Progenitor cell of endocrine pancreas (in vitro differentiated cells): ENCODE measurements around the gene PLSCR5. TPM values are rescaled to one million over a fixed set of nuclear protein-coding genes. Genes with fewer than 3 reads are reported as not detected.

ENCODE experiments used
- DNase-seq: peaks from one replicate; pipeline ENCODE4 v3.0.0; 2021; ENCODE audit warnings: low spot score; ENCODE audit not compliant: unreplicated experiment
- H3K27ac Mint-ChIP-seq: 2 replicates; pipeline ENCODE4 v1.8.0; 2021; ENCODE audit warnings: mild to moderate bottlenecking, moderate library complexity, mixed read lengths
- H3K27me3 Mint-ChIP-seq: 2 replicates; pipeline ENCODE4 v1.8.0; 2021; ENCODE audit warnings: mixed read lengths
- H3K36me3 Mint-ChIP-seq: 2 replicates; pipeline ENCODE4 v1.8.0; 2022; ENCODE audit warnings: mixed read lengths; ENCODE audit not compliant: insufficient read depth
- H3K4me1 Mint-ChIP-seq: 2 replicates; pipeline ENCODE4 v1.8.0; 2021; ENCODE audit warnings: low read depth, mixed read lengths
- H3K4me3 Mint-ChIP-seq: 2 replicates; pipeline ENCODE4 v1.8.0; 2021; ENCODE audit warnings: low read depth, mild to moderate bottlenecking, moderate library complexity, mixed read lengths
- H3K9me3 Mint-ChIP-seq: 2 replicates; pipeline ENCODE4 v1.8.0; 2021; ENCODE audit warnings: low read depth, mixed read lengths
- CTCF ChIP-seq: fragments of 200-600 bp; sonication (generic); IDR thresholded peaks from one replicate; pipeline ENCODE4 v1.5.0; 2021; ENCODE audit warnings: antibody characterized with exemption, mild to moderate bottlenecking; ENCODE audit not compliant: unreplicated experiment
- total RNA-seq: library from RNA; stranded (reverse); gene quantifications from 2 replicates; pipeline ENCODE4 v1.2.1, GENCODE V29; 2021

Gene PLSCR5
- total RNA-seq, 1 donor from 2014 or later, result not detected

GRCh38 chr3:146560678-146561077, 44.5 kb downstream of the PLSCR5 start:
- TF ChIP-seq CTCF, result no peak
- Mint-ChIP-seq H3K4me3 (no peak overlapping the region), H3K27me3 (no peaks in the 10 kb centered on the region), H3K27ac (no peak overlapping the region), H3K36me3 (no peaks in the 10 kb centered on the region), H3K4me1 (peaks cover 1% of the 10 kb centered on the region), H3K9me3 (peaks cover 16% of the 10 kb centered on the region)
- no peak for DNase-seq

- no peak overlapping the region for H3K4me3 Mint-ChIP-seq
- no peaks in the 10 kb centered on the region for H3K27me3 Mint-ChIP-seq
- H3K36me3 Mint-ChIP-seq, result no peaks in the 10 kb centered on the region
- peaks cover 16% of the 10 kb centered on the region for H3K9me3 Mint-ChIP-seq
- no peak overlapping the region for H3K27ac Mint-ChIP-seq
- no peak for DNase-seq
- peaks cover 1% of the 10 kb centered on the region for H3K4me1 Mint-ChIP-seq
- TF ChIP-seq CTCF, result no peak
These were observed 45.8 kb downstream of the PLSCR5 start for GRCh38 chr3:146559388-146559787.

- Mint-ChIP-seq H3K27me3 (no peaks in the 10 kb centered on the region), H3K4me3 (no peak overlapping the region), H3K9me3 (peaks cover 16% of the 10 kb centered on the region), H3K4me1 (peaks cover 1% of the 10 kb centered on the region), H3K27ac (no peak overlapping the region), H3K36me3 (no peaks in the 10 kb centered on the region)
- no peak for DNase-seq
- TF ChIP-seq CTCF, result no peak
These were observed 46.4 kb downstream of the PLSCR5 start for GRCh38 chr3:146558781-146559180.

GRCh38 chr3:146557745-146558144, 47.4 kb downstream of the PLSCR5 start:
- H3K27ac Mint-ChIP-seq, result no peak overlapping the region
- no peak for TF ChIP-seq CTCF
- no peak overlapping the region for H3K4me3 Mint-ChIP-seq
- DNase-seq, result no peak
- peaks cover 11% of the 10 kb centered on the region for H3K9me3 Mint-ChIP-seq
- no peaks in the 10 kb centered on the region for H3K27me3 Mint-ChIP-seq
- H3K36me3 Mint-ChIP-seq, result no peaks in the 10 kb centered on the region
- peaks cover 1% of the 10 kb centered on the region for H3K4me1 Mint-ChIP-seq

- no peaks in the 10 kb centered on the region for H3K4me1 Mint-ChIP-seq
- no peaks in the 10 kb centered on the region for H3K36me3 Mint-ChIP-seq
- no peaks in the 10 kb centered on the region for H3K27me3 Mint-ChIP-seq
- TF ChIP-seq CTCF, result no peak
- no peak overlapping the region for H3K4me3 Mint-ChIP-seq
- no peak for DNase-seq
- H3K9me3 Mint-ChIP-seq, result peaks cover 9% of the 10 kb centered on the region
- no peak overlapping the region for H3K27ac Mint-ChIP-seq
These were observed 49.8 kb downstream of the PLSCR5 start for GRCh38 chr3:146555311-146555710.
